Activated CD8-positive, alpha-beta memory T cell treated with anti-CD3 and anti-CD28 coated beads, Interleukin-2, amount 50 U/mL, for 24 hours (primary cell): ENCODE results near the gene DSCAM.
"Not testable (repeated sequence)": the region's sequence is repeated elsewhere in the genome, so short reads cannot be mapped to it uniquely, and the experiment has no call there.

Experiments used
- DNase-seq: peaks from one replicate; pipeline ENCODE4 v3.0.0-alpha.2; 2020; ENCODE audit errors: extremely low read depth

Gene DSCAM

DNA sequence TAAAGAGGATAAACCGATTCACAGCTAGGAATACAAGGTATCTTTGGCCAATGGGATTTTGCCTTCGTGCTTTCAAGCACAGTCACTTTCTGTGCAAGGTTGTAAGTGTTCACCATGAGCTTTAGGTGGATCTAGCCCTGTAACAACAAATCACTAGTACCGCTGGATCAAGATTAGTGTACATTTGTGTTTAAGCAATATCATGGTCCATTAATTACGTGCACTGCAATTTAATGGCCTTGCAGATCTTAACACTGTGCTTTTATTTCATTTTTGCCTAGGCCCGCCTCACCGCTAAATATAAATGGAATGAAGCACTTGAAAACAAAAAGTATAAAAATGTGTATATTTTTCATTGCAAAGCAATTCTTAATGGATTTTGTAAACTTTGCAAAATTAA lies 461.1 kb downstream of the DSCAM start:
- no peak for DNase-seq

DNA sequence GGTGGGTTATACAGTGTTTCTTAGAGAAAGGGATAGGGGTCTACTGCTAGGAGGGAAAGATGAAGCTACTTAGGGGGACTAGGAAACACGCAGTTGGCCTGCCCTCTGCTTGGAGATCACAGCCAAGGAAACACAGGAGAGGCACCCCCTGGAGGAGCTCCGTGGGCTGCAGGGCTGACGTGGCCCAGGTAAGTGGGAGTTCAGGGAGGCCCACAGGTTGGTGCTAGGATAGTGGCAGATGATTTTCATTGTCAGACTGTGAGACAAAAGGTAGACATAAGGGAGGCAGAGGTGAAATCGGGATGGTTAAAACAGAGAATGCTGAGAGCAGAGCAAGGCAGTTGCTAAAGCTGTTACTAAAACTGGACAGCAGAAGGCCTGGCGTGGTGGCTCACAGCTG lies 463.0 kb downstream of the DSCAM start:
- no peak for DNase-seq

DNA sequence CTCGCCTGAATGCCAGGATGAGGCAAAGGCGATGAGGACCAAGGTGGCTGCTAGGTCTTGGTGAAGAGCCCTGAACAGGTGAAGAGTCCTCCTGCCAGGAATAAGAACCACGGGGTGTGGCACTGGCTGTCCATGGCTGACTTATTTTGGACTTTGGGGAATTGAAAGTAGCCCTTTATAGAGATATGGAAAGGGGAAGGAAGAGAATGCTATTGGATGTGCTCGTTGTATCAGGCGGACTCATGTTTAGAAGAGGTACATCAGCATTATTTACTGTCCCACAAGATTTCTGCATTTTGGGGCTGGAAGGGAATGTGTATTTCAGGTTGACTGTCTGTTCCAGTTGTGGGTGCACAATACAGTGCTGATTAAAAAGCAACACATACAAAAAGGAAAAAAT lies 465.8 kb downstream of the DSCAM start:
- DNase-seq: no peak

DNA sequence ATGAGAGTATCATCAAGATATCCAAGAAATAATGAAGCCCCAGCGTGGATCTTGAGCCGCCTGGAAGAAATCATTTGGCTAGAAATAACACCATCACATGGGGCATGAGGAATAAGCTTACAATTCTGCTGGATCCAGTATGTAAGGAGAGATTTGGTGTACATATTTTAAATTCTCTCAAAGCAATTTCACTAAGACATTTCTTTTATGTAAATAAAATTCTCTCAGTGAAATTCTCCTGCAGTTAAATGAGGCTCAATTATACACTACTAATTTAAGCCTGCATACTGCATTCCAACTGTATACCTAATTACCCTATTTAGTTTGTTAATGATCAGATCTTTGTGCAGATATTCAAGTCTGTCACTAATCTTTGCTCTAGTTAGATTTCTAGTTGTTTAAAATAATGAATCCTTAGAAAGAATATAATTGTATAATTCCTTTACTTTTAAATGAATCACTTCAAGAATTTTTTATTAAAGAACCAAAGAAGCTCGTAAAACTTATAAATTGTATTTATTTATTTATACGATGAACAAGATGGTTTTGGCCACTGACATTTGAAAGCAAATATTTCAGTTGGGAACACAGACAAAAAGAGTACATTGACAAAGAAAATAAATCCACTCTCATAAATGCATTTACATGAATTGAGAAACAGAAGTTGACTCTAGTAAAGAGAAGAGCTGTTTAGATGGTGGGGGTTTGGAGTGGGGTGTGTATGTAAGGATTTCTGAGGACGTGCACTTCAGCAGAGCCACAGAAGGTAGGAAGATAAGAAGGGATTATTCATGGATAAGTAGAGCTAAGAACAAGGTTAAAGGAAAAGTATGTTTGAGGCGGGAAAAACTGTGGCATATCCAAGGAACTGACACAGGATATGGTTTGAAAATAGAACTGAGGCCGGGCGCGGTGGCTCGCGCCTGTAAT lies 466.8 kb downstream of the DSCAM start:
- no peak for DNase-seq

DNA sequence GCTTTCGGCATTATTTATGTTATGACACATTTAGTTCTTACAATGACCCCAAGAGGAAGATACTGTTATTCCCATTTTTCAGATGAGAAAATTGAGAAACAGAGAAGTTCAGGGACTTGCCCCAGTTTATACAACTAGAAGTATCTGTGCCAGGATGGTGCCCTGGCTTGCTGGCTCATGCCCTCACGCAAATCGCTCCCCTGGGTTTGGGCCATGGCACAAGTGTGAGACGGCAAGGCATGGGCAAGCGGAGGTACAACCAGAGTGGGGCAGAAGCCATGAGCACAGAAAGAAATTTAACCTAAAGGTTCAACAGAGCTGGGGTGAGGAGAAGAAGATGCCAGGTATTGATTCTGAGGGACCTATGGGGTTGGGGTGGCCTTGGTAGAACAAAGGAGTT lies 469.8 kb downstream of the DSCAM start:
- no peak for DNase-seq

- no peak for DNase-seq
Measured at GRCh38 chr21:40373761-40374160, 473.2 kb downstream of the DSCAM start.

DNA sequence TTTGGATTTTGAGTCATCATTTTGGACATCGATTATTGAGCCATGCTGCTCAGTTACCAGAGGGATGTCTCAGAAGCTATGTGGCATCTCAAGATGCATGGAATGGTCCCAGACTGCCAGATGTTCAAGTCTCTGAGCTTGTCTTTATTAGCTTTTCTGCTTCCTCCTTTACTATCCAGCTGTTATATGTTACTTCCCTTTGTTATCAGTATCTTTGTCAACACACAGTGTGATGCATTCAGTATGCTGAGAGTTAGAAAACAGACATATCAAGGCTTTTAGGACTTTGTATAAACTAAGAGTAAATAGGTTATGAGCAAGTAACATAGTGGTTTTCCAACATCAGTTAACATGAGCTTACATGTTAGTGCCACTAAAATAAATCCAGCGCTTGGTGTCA lies 474.5 kb downstream of the DSCAM start:
- no peak for DNase-seq

DNA sequence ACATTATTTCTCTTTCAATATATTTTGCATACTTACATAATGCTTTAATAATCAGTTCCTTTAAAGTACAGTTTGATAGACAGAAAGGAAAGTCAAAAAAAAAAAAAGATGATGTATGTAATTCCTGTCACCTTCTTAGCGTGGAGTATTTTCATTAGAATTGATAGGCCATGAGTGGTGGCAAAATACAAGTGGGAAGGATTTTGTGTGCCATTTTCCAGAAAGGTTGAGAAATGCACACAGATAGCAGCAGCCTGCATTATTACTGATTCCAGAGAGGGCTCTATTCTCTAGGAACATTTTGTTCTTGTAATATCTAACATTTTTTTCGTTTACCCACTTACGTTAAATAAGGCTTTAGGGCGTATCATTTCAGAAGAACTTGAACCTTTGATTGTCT lies 475.6 kb downstream of the DSCAM start:
- DNase-seq: no peak

DNA sequence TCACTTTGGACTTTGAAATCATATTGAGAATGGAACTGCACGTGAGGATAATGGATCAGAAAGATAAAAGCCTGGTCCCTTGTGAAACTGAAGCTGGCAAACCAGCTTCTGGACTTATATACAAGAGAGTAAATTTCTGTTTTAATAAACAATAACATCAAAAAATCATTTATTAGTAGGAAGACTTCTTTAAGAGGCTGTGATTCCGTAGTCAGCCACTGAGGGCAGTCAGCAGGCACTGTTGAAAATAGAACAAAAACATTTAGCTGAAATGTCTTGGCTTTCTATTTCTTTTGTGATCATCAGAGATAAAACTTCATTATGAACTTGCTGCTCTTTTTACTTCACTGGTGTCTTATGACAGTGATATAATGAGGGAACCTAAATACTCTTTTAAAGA lies 490.3 kb downstream of the DSCAM start:
- DNase-seq: no peak

DNA sequence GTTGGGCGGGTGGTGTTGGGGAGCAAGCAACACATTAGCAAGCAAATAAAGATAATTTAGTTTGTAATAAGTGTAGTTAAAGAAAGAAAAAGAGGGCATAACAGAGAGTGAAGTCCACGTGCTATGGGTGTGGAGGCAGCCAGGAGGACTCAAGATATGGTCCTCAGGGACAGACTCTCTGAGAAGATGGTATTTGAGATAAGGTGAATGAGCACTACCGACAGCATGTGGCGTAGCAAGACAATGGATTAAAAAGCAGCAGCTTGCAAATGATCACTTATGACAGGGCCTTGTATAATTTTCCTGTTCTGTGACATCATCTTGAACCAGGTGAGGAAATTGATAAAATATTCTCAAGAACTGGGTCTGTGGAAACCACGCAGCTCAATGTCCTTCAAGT lies 491.9 kb downstream of the DSCAM start:
- DNase-seq: no peak

DNA sequence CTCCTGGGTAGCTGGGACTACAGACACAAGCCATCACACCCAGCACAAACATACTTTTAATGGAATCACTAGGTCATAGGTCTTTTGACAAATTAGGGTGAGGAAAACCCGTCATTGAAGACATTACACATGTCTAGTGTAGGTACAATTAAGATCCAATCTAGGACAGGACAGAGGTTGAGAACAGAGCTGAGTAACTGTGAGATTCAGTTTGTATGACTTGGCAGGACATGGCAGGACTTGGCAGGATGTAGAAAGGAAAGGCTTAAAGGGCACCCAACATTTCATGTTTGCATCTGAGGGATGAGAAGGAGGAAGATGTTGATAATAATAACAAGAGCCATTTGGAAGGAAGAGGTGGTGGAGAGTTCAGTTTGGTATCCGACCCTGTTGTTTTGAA lies 496.0 kb downstream of the DSCAM start:
- no peak for DNase-seq

DNA sequence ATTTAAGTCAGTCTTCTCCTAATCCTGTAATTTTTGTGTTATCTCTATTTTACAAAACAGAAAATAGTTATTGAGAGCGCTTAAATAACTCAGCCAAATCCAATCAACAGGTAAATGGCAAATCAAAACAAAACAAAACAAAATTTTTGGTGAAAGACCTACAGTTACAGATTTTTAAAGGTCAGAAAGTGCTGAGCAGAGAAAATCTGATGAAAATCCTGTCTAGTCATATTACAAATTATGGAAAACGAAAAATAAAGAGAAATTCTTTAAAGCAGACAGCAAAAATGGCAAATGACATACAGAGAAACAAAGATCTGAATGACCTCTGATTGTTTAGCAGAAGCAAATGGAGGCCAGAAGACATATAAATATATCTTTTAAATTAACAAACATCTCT lies 497.4 kb downstream of the DSCAM start:
- DNase-seq: no peak

- no peak for DNase-seq
Measured at GRCh38 chr21:40345711-40346321, 501.1 kb downstream of the DSCAM start.

- no peak for DNase-seq
Measured at GRCh38 chr21:40340357-40340756, 506.6 kb downstream of the DSCAM start.

DNA sequence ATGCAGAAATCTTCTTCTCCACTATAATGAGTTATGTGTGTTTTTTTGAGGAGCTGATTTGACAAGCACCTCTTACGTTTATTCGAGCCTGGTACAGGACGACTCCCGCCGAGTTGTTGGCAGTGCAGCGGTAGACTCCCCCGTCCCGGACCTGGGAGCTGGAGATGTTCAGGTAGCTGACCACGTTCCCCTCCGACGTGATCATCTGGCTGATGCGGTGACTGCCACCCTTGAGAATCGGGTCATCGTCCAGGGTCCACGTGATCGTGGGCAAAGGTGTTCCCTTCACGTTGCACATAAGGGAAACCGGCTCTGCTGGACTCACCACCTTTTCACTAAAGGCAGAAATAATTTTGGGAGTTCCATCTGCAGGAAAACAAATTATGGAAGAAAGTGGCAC lies 507.9 kb downstream of the DSCAM start:
- DNase-seq: no peak

GRCh38 chr21:40337981-40338380 lies 509.0 kb downstream of the DSCAM start:
- DNase-seq: no peak

DNA sequence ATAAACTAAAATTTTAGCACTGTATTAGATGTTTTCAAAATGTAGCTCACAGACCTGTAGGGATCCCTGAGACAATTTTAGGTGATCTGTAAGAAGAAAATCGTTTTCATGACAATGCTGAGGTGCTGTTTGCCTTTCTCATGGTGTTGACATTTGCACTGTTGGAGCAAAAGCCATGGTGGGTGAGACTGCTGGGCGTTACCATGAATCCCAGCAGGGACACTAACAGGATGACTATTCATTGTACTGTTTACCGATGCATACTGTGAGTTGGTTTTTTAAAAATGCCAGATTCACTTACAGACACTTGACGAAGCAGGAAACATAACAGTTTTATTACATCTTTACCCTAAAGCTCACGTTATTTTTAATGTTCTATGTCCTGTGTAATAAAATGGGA lies 511.3 kb downstream of the DSCAM start:
- no peak for DNase-seq

GRCh38 chr21:40334159-40334558 lies 512.8 kb downstream of the DSCAM start:
- DNase-seq: no peak

DNA sequence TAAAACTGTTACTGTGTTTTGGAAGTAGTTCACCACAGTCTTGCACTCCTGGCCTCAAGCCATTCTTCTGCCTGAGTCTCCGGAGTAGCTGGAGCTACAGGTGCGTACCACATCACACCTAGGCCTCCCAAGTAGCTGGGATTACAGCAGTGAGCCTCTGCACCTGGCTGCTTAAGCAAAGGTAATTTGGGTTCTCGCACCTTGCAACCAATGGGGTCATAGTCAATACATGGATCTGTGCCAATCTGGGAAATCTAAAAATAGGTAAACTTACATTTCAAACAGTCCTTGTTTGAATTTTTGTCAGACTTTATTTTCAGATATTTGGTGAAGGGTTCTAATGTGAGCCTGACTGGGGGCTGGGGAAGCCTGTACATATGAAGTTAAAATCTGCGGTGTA lies 513.2 kb downstream of the DSCAM start:
- no peak for DNase-seq

GRCh38 chr21:40331804-40332203 lies 515.2 kb downstream of the DSCAM start:
- DNase-seq: no peak

GRCh38 chr21:40331172-40331571 lies 515.8 kb downstream of the DSCAM start:
- DNase-seq: no peak

- no peak for DNase-seq
Measured at GRCh38 chr21:40324389-40324788, 522.6 kb downstream of the DSCAM start.

GRCh38 chr21:40320718-40321117 lies 526.2 kb downstream of the DSCAM start:
- not testable (repeated sequence) for DNase-seq
